A673 (cell line): ENCODE data around the gene PRR30.

Experiments used
- EZH2 ChIP-seq: fragments of 200-600 bp; sonication (generic); IDR thresholded peaks from 2 replicates; pipeline ENCODE4 v1.6.1; 2017; ENCODE audit warnings: borderline replicate concordance, low read depth, mild to moderate bottlenecking, mixed read lengths, antibody characterized with exemption, low read length; ENCODE audit not compliant: poor library complexity, severe bottlenecking
- TF ChIP-seq, protein P1 (sequence below): fragments of 300-800, 200-600 bp; sonication (generic); conservative IDR thresholded peaks from 2 replicates; pipeline ENCODE4 v1.5.1; 2017; ENCODE audit warnings: low read depth, mild to moderate bottlenecking, antibody characterized with exemption, low read length, moderate library complexity, mixed read lengths

- TF ChIP-seq, protein P1, sequence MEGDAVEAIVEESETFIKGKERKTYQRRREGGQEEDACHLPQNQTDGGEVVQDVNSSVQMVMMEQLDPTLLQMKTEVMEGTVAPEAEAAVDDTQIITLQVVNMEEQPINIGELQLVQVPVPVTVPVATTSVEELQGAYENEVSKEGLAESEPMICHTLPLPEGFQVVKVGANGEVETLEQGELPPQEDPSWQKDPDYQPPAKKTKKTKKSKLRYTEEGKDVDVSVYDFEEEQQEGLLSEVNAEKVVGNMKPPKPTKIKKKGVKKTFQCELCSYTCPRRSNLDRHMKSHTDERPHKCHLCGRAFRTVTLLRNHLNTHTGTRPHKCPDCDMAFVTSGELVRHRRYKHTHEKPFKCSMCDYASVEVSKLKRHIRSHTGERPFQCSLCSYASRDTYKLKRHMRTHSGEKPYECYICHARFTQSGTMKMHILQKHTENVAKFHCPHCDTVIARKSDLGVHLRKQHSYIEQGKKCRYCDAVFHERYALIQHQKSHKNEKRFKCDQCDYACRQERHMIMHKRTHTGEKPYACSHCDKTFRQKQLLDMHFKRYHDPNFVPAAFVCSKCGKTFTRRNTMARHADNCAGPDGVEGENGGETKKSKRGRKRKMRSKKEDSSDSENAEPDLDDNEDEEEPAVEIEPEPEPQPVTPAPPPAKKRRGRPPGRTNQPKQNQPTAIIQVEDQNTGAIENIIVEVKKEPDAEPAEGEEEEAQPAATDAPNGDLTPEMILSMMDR: no peak
- TF ChIP-seq EZH2: no peak
Observed at GRCh38 chr2:27127883-27128667, 11.1 kb downstream of the PRR30 start.
